Heart left ventricle (tissue), 16 donors: ENCODE results near the gene FSTL3. TPM values are rescaled to one million over a fixed set of nuclear protein-coding genes. Genes with fewer than 3 reads are reported as not detected.
A peak's percentile ranks its signal among the peaks of the same experiment; 100 is the strongest.

Experiments used
- ATAC-seq, 4 donors: fragments of 200-7000 bp; cut with Tn5 transposase; one replicate each; pipeline ENCODE4 v1.9.1; 2020 to 2022; ENCODE audit warnings: moderate library complexity in 4 of 4, mild to moderate bottlenecking in 3 of 4, moderate number of reproducible peaks in 1 of 4
- DNase-seq, 5 donors: peaks; one replicate each; pipeline ENCODE4 v3.0.0-alpha.2; 2020
- H3K27ac ChIP-seq, 12 donors: fragments of 200-600 bp; sonication (generic) in 4 of 12; one replicate each; pipeline versions ENCODE4 v1.5.0 to v1.8.0; 2016 to 2022; ENCODE audit warnings: mild to moderate bottlenecking in 2 of 12
- H3K27me3 ChIP-seq, 9 donors: fragments of 200-600 bp; sonication (generic) in 2 of 9; one replicate each; pipeline versions ENCODE4 v1.5.1 to v1.8.0; 2016 to 2022; ENCODE audit warnings: mild to moderate bottlenecking in 3 of 9
- H3K36me3 ChIP-seq, 9 donors: fragments of 200-600 bp; sonication (generic) in 2 of 9; one replicate each; pipeline versions ENCODE4 v1.5.0 to v1.8.0; 2018 to 2022; ENCODE audit warnings: mild to moderate bottlenecking in 2 of 9
- H3K4me1 ChIP-seq, 12 donors: fragments of 200-600 bp; sonication (generic) in 4 of 12; one replicate each; pipeline versions ENCODE4 v1.5.0 to v1.8.0; 2016 to 2022; ENCODE audit warnings: mild to moderate bottlenecking in 3 of 12
- H3K4me3 ChIP-seq, 12 donors: fragments of 200-600 bp; sonication (generic) in 4 of 12; one replicate each; pipeline versions ENCODE4 v1.5.0 to v1.8.0; 2017 to 2022; ENCODE audit warnings: mild to moderate bottlenecking in 9 of 12, moderate library complexity in 4 of 12
- H3K9me3 ChIP-seq, 12 donors: fragments of 200-600 bp; sonication (generic) in 4 of 12; one replicate each; pipeline versions ENCODE4 v1.5.0 to v1.8.0; 2016 to 2022; ENCODE audit warnings: mild to moderate bottlenecking in 1 of 12
- POLR2A ChIP-seq, 2 donors: fragments of 450-650 bp; IDR thresholded peaks; one replicate each; pipeline ENCODE4 v1.6.1; 2017; ENCODE audit warnings: antibody characterized with exemption in 2 of 2, mild to moderate bottlenecking in 2 of 2, moderate library complexity in 2 of 2
- WGBS, 4 donors: extraction: QIAGEN DNeasy Blood & Tissue Kit in 2 of 4; methylation state at CpG; one replicate each; pipeline versions ENCODE4 v1.1.5 to v1.1.7; 2013 to 2018; 5-methylcytosine and 5-hydroxymethylcytosine counted together
- intact Hi-C, 10 donors: fragments of 100-400 bp; cut with DNase I; formaldehyde crosslinking; loops; one replicate each; pipeline versions ENCODE4 v1.11.1 to v1.14.2; 2022
- polyA plus RNA-seq, 2 donors: library from polyadenylated mRNA; stranded (reverse); fragments of 200-250 nt; gene quantifications; one replicate each; pipeline ENCODE4 v1.2.3, GENCODE V29; 2013
- total RNA-seq, 9 donors: library from RNA; depleted of rRNA in 2 of 9; stranded (reverse); fragments of >200 nt in 2 of 9; fragmentation: NEBNext Ultra II Directional in 3 of 9; extraction: Animal tissue kit (Norgen Biotek cat#: 25700) in 3 of 9; gene quantifications; one replicate each; pipeline versions ENCODE4 v1.1.0 to v1.2.4, GENCODE V29; 2016 to 2023
- TF ChIP-seq, protein P1 (sequence below), 12 donors: fragments of 200-600 bp; sonication (generic) in 4 of 12; IDR thresholded peaks; one replicate each; pipeline versions ENCODE4 v1.5.0 to v1.8.0; 2018 to 2022; ENCODE audit warnings: antibody characterized with exemption in 12 of 12, mild to moderate bottlenecking in 5 of 12
- donor health status: ischemic (EF 13 %, LVEDD 7.1; RV severe dilation, severe dysfunction).
- donor health status: healthy with polysubstance abuse.
- donor health status: DM: no; HTN: yes; CAD: no.
- donor health status: DM: no; HTN: no; CAD: no.
- donor health status: ischemic (EF 25% LVEDD 6.9; RV normal size, moderate dysfunction).
- donor health status: ischemic (EF 25% LVEDD 5.7; RV mildly dilated, moderate dysfunction).
- donor health status: healthy.
- donor health status: DM: yes; HTN: yes; CAD: no.
- donor health status: ischemic (EF 35%, LVEDD 5.7; RV mildly dilated, moderate dysfunction).
- donor health status: nonischemic (EF 11% LVEDD 7.7; RV severe dilation, severe dysfunction).
- donor health status: DM: yes; HTN: yes; CAD: no.
- donor health status: PGD.
- donor health status: ischemic (EF 29% LVEDD 5.4; RV normal size, mild dysfunction).
- donor health status: nonischemic (EF 23%, LVEDD 6.1; RV moderate dilation, normal function).

Gene FSTL3
- total and polyA plus RNA-seq, 11 donors: 41.7 to 376 (median 119) TPM

- ATAC-seq: peak in 2 of 4 donors; percentile 2 to 6
- no peaks in the 10 kb centered on the region for H3K9me3 ChIP-seq
- H3K27ac ChIP-seq: peak overlapping the region in 11 of 12 donors; percentile 12 to 99 (median 59)
- 61 to 72% (median 68%) methylated on average over 29 to 38 of the region's 38 CpGs for WGBS, 4 donors
- TF ChIP-seq, protein P1, sequence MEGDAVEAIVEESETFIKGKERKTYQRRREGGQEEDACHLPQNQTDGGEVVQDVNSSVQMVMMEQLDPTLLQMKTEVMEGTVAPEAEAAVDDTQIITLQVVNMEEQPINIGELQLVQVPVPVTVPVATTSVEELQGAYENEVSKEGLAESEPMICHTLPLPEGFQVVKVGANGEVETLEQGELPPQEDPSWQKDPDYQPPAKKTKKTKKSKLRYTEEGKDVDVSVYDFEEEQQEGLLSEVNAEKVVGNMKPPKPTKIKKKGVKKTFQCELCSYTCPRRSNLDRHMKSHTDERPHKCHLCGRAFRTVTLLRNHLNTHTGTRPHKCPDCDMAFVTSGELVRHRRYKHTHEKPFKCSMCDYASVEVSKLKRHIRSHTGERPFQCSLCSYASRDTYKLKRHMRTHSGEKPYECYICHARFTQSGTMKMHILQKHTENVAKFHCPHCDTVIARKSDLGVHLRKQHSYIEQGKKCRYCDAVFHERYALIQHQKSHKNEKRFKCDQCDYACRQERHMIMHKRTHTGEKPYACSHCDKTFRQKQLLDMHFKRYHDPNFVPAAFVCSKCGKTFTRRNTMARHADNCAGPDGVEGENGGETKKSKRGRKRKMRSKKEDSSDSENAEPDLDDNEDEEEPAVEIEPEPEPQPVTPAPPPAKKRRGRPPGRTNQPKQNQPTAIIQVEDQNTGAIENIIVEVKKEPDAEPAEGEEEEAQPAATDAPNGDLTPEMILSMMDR (IDR thresholded peaks at IDR 0.05): no peak
- TF ChIP-seq POLR2A (IDR thresholded peaks at IDR 0.05): no peak
- H3K4me1 ChIP-seq: peaks cover 2 to 52% (median 22%) of the 10 kb centered on the region in 12 donors
- no peak overlapping the region for H3K4me3 ChIP-seq
- DNase-seq: peak in 2 of 5 donors; percentile 56 to 82
- H3K36me3 ChIP-seq: no peaks in the 10 kb centered on the region
- intact Hi-C loops: no loop called here
- peaks cover 0 to 19% (median 0%) of the 10 kb centered on the region in 9 donors for H3K27me3 ChIP-seq
Measured at GRCh38 chr19:674282-675151, 1.7 kb upstream of the FSTL3 start.

GRCh38 chr19:676007-676338, 219 bp upstream of the FSTL3 start:
- H3K27me3 ChIP-seq: peaks cover 0 to 19% (median 0%) of the 10 kb centered on the region in 9 donors
- ATAC-seq (no peak), DNase-seq (no peak)
- TF ChIP-seq, protein P1 (IDR thresholded peaks at IDR 0.05): no peak
- TF ChIP-seq POLR2A (IDR thresholded peaks at IDR 0.05): no peak
- H3K36me3 ChIP-seq: no peaks in the 10 kb centered on the region
- intact Hi-C loops: no loop called here
- H3K9me3 ChIP-seq: no peaks in the 10 kb centered on the region
- H3K4me1 ChIP-seq: peaks cover 4 to 62% (median 24%) of the 10 kb centered on the region in 12 donors
- 9 to 37% (median 20%) methylated on average over 5 to 31 of the region's 31 CpGs for WGBS, 4 donors
- H3K27ac ChIP-seq: peak overlapping the region in 11 of 12 donors; percentile 32 to 99 (median 95)
- H3K4me3 ChIP-seq: peak overlapping the region in 11 of 12 donors; percentile 56 to 87 (median 71)

GRCh38 chr19:677201-677600, 1.0 kb downstream of the FSTL3 start:
- Histone ChIP-seq H3K9me3 (no peaks in the 10 kb centered on the region), H3K36me3 (peaks cover 0 to 9% (median 3%) of the 10 kb centered on the region in 9 donors), H3K4me1 (peaks cover 4 to 66% (median 24%) of the 10 kb centered on the region in 12 donors), H3K4me3 (peak overlapping the region; percentile 44 to 87 (median 70)), H3K27me3 (peaks cover 0 to 19% (median 0%) of the 10 kb centered on the region in 9 donors), H3K27ac (peak overlapping the region; percentile 83 to 99 (median 95))
- TF ChIP-seq POLR2A (IDR thresholded peaks at IDR 0.05): no peak
- TF ChIP-seq, protein P1 (IDR thresholded peaks at IDR 0.05): no peak
- intact Hi-C loops: no loop called here
- 0 to 5% (median 4%) methylated on average over 1 to 15 of the region's 15 CpGs for WGBS, 4 donors
- DNase-seq (peak; percentile 81 to 91 (median 86)), ATAC-seq (peak; percentile 14 to 57 (median 46))
